GM21576 (cell line): ENCODE measurements around the gene PCED1B.

Source experiments
- ATAC-seq: cut with Tn5 transposase; IDR thresholded peaks from one replicate; pipeline ENCODE4 v1.9.1; 2021; ENCODE audit warnings: mild to moderate bottlenecking, moderate library complexity; ENCODE audit not compliant: unreplicated experiment

PCED1B gene

GRCh38 chr12:47224563-47225133 lies 145.2 kb downstream of the PCED1B start:
- ATAC-seq, result no peak

DNA sequence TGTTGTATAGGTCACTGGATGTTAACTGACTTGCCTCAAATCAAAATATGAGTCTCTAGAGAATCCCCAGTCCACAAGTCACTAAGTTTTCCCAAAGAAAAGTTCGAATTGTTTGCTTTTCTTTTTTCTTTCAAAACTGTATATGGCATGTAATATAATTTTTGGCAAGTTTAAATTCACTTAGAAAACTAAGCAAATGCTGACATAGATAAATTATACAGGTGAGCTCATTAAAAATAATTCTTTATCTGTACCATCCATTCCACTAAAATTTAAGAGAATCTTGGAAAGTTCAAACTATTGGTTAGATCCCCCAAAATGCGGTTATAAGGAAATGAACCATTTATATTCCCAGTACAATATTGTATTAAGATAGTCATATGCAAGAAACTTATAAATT lies 145.9 kb downstream of the PCED1B start:
- ATAC-seq, result no peak

GRCh38 chr12:47226199-47226598 lies 146.8 kb downstream of the PCED1B start:
- no peak for ATAC-seq

GRCh38 chr12:47228802-47229201 lies 149.4 kb downstream of the PCED1B start:
- ATAC-seq, result no peak

GRCh38 chr12:47231456-47231855 lies 152.0 kb downstream of the PCED1B start:
- no peak for ATAC-seq

DNA sequence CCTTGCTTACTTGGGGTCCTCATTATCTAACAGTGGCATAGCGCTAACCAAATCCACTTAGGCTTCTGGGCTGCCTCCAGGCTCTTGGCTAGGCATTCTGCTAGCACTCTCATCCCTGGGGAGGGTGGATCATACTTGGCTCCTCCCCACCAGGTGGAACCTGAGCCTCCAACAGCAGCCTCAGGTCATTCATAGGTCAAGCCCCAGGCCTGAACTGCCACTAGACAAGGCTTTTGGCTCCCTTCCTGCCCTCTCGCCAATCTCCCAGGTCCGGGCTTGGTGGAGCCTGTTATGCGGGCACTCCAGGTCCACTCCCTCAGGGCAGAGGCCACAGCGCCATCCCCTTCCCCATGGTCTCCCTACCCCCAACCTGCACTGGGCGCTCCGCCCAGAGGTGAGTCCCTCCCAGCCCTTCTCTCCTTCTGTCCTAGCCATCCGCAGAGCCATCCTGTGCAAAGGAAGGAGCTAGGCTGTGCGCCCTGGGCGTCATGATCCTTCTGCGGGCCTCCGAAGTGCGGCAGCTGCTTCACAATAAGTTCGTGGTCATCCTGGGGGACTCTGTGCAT lies 155.2 kb downstream of the PCED1B start:
- no peak for ATAC-seq

DNA sequence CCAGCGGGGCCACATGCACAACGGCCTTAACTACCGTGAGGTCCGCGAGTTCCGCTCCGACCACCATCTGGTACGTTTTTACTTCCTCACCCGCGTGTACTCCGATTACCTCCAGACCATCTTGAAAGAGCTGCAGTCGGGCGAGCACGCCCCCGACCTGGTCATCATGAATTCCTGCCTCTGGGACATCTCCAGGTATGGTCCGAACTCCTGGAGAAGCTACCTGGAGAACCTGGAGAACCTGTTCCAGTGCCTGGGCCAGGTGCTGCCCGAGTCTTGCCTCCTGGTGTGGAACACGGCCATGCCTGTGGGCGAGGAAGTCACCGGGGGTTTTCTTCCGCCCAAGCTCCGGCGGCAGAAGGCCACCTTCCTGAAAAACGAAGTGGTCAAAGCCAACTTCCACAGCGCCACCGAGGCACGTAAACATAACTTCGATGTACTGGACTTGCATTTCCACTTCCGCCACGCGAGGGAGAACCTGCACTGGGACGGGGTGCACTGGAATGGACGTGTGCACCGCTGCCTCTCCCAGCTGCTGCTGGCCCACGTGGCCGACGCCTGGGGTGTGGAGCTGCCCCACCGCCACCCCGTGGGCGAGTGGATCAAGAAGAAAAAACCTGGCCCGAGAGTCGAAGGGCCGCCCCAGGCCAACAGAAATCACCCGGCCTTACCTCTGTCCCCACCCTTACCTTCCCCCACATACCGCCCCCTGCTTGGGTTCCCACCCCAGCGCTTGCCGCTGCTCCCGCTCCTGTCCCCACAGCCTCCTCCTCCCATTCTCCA lies 156.0 kb downstream of the PCED1B start:
- no peak for ATAC-seq

- ATAC-seq, result no peak
These were observed 156.8 kb downstream of the PCED1B start for GRCh38 chr12:47236109-47236714.

DNA sequence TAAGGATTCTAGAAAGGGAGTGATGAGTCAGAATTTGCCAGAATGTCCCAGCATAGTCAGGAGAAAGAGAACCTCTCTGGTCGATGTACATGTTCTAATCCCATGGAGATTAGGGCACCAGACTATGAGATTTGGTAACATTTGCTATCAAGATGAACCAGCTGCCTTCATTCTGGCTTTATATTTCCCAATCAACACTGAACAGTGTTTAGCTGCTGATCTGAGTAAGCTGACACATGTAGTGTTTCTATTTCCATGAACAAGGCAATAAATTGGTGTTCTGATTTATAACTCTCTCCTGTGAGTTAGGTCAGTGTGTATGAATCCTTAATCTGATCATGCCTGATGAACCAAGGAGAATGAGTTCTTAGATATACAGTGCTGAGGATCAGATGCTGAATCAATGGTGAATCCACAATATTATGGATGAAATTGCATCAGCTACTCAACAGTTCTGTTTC lies 158.4 kb downstream of the PCED1B start:
- no peak for ATAC-seq

DNA sequence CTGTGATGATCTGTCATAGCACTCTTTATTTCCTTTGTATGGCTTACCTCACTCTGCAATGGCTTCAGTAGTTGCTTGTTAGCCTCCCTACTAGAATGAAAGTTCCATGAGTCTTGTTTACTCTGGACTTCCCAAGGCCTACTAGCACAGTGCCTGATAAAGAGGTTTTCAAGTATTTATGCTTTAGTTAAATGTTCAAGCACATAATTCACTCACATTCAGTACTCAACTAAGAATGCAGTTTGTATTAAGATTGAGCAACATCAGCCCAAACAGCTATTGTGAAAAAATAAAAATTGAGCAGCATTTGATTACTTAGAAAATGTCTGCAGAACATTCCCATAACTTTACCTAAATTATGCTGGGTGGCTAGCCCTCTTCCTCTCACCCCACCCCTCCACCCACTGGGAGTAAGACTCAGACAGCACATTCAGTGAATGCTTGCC lies 159.3 kb downstream of the PCED1B start:
- ATAC-seq, result no peak

GRCh38 chr12:47242426-47242825 lies 163.0 kb downstream of the PCED1B start:
- no peak for ATAC-seq

GRCh38 chr12:47244835-47245234 lies 165.4 kb downstream of the PCED1B start:
- no peak for ATAC-seq

DNA sequence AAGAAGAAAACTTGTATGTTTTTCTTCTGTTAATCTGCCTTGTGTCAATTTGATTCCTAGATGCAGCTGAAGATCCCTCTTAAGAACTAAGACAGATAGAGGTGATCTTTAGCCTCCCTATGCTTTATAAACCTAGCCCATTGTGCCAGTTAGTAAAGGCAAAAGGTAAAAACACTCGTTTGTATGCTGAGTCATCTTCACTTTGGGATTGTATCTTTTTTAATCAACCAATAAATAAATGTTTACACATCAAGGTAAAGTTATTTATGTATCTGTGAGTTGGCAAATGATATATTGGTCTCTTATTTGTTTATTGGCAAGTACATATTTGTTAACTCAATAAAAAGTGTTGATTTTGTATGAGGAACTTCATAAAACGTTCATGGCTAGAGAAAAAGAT lies 166.2 kb downstream of the PCED1B start:
- no peak for ATAC-seq

GRCh38 chr12:47247418-47247817 lies 168.0 kb downstream of the PCED1B start:
- ATAC-seq, result no peak

DNA sequence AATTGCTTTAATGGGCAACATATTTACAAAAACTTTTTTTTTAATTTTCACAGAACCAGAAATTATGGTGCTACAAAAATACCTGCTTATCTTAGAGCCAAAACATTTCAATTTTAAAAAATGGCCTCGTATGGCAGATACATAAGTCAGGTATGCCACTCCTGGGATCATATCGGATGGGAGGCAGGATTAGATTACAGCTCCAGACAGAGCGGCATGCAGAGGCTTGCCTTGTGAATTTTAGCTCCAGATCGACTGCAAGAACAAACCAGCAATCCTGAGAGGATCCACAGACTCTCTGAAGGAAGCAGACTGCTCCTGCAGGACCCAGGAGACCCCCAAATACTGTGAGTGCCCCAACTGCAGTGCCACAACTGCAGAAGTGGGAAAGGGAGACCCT lies 169.7 kb downstream of the PCED1B start:
- ATAC-seq, result no peak

DNA sequence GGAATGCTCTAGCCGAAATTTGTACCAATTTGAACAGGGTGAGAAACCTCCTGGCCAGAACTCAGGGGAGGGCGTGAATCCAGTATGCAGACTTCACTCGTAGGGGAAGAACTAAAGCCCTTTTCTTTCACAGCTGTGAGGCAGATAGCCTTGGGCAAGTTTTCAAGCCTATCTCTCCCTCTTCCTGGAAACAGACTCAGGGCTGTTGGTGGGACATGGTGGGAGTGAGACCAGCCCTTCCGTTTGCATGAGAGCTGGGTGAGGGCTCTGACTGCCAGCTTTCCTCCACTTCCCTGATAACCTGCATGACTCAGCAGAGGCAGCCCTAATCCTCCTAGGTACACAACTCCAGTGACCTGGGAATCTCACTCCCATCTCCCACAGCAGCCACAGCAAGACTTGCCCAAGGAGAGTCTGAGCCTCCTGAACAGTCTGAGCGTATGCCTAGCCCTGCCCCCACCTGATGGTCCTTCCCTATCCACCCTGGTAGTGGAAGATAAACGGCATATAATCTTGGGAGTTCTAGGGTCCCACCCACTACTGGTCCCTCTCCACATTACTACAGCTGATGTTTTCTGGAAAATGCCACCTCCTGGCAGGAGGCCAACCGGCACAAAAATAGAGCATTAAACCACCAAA lies 170.4 kb downstream of the PCED1B start:
- ATAC-seq, result no peak

GRCh38 chr12:47251919-47252318 lies 172.5 kb downstream of the PCED1B start:
- ATAC-seq, result no peak

DNA sequence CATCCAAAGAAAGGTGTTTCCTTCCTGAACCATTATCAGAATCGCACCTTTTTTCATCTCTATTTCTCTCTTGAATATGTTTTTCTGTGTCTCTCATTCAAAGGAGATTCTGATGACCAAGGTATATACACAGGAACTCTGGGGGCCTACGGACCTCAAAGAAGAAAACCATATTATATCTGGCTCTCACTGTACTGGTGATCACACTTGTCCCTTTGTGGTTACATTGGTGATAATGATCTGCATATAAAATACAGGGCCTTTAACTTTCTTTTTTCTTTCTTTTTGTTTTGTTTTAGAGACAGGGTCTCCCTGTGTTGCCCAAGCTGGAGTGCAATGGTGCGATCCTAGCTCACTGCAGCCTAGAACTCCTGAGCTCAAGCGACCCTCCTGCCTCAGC lies 185.5 kb downstream of the PCED1B start:
- ATAC-seq, result no peak

DNA sequence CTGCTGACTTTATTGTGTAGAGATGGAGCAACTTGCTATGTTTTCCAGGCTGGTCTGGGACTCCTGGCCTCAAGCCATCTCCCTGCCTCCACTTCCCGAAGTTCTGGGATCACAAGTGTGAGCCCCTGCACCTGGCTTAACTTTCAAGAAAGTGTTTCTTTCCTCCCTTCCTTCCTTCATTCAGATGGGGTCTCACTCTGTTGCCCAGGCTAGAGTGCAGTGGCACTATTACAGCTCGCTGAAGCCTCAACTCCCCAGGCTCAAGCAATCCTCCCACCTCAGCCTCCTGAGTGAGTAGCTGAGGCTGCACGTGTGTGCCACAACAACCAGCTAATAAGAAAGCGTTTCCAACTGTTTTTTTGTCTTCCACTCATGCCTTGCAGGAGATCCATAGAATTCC lies 186.0 kb downstream of the PCED1B start:
- no peak for ATAC-seq

DNA sequence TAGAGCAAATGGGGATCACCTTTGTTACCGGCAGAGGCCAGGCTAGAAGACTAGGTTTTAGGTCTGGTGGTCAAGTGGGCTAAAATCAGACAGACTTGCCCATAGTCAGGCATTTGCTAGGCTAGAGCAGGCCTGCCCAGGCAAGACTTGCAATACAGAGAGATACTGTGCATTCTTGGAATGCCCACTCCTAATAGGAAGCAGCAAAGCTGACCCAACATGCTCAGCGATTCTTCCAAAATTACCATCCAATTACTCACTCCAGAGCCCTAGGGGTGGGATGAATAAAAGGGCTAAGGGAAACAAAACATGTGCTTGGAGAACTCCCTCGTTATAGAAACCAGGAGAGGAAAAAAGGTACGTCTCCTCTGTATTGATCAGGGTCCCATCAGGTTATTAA lies 188.2 kb downstream of the PCED1B start:
- no peak for ATAC-seq
